ENCODE results near the gene DSCAM.
"Not testable (repeated sequence)": the region's sequence is repeated elsewhere in the genome, so short reads cannot be mapped to it uniquely, and the experiment has no call there.

Gene DSCAM

DNA sequence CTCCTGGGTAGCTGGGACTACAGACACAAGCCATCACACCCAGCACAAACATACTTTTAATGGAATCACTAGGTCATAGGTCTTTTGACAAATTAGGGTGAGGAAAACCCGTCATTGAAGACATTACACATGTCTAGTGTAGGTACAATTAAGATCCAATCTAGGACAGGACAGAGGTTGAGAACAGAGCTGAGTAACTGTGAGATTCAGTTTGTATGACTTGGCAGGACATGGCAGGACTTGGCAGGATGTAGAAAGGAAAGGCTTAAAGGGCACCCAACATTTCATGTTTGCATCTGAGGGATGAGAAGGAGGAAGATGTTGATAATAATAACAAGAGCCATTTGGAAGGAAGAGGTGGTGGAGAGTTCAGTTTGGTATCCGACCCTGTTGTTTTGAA, 496.0 kb downstream of the DSCAM start:
- no peak for DNase-seq

DNA sequence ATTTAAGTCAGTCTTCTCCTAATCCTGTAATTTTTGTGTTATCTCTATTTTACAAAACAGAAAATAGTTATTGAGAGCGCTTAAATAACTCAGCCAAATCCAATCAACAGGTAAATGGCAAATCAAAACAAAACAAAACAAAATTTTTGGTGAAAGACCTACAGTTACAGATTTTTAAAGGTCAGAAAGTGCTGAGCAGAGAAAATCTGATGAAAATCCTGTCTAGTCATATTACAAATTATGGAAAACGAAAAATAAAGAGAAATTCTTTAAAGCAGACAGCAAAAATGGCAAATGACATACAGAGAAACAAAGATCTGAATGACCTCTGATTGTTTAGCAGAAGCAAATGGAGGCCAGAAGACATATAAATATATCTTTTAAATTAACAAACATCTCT, 497.4 kb downstream of the DSCAM start:
- no peak for DNase-seq

DNA sequence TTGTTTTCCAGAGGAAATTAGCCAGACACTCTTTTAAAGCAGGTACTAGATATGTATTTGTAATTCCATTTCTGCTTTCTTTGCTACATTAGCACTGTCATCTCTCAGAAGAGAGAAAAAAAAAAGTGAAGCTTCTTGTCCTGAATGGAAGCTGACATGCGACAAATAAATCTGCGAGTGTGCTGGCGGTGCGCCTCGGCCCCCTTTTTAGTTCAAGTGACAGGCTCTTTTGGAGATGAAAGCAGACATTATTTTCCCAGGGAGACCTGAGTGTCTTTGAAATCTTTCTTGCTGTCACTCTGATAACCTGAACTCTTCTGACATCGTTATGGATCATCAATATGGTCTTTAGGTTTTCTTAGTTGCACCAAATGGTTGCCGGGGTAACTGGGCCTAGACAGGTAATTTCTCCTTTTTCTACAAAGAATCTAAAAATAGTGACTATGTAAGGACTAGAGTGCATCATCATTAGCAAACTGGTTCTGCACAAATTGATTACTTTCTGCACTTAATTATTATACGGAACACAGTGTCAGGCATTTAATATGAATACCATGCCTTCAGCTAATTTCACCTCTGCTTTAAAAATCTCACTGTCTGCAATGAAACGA, 501.1 kb downstream of the DSCAM start:
- no peak for DNase-seq

DNA sequence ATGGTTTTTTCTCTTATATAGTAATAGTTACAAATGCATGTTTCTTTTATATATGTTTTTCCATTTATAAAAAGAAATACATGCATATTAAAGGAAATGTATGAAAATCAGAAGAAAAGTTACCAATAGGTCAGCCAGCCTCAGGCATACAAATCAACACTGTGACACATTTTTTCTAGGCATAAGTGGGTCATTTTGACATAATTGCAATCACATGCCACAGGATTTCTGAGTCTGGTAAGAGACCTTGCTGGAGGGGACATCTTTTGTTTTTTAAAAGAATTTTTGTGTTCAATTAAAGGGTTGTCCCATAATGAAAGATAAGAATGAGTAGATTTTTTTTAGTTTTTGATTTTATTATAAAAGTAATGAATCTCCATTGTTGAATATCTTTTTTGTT, 506.6 kb downstream of the DSCAM start:
- DNase-seq: no peak

DNA sequence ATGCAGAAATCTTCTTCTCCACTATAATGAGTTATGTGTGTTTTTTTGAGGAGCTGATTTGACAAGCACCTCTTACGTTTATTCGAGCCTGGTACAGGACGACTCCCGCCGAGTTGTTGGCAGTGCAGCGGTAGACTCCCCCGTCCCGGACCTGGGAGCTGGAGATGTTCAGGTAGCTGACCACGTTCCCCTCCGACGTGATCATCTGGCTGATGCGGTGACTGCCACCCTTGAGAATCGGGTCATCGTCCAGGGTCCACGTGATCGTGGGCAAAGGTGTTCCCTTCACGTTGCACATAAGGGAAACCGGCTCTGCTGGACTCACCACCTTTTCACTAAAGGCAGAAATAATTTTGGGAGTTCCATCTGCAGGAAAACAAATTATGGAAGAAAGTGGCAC, 507.9 kb downstream of the DSCAM start:
- DNase-seq: no peak

DNA sequence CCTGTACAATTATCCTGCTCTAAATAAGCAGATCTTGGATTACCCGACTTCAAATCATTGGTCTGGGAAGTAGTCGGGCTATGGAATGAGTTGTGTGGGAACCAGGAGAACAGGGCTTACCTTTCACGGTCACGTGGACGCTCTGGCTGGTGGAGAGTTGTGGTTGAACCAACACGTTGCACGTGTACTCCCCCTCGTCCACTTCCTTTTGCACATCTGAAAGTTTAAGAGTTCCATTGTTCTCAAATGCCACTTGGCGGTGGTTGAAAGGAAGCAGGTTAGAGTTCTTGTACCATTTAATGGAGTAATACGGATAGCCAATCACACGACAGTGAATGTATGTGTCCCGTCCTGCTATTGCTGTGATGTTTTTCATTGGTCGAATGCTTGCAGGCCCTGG, 509.0 kb downstream of the DSCAM start:
- no peak for DNase-seq

DNA sequence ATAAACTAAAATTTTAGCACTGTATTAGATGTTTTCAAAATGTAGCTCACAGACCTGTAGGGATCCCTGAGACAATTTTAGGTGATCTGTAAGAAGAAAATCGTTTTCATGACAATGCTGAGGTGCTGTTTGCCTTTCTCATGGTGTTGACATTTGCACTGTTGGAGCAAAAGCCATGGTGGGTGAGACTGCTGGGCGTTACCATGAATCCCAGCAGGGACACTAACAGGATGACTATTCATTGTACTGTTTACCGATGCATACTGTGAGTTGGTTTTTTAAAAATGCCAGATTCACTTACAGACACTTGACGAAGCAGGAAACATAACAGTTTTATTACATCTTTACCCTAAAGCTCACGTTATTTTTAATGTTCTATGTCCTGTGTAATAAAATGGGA, 511.3 kb downstream of the DSCAM start:
- DNase-seq: no peak

DNA sequence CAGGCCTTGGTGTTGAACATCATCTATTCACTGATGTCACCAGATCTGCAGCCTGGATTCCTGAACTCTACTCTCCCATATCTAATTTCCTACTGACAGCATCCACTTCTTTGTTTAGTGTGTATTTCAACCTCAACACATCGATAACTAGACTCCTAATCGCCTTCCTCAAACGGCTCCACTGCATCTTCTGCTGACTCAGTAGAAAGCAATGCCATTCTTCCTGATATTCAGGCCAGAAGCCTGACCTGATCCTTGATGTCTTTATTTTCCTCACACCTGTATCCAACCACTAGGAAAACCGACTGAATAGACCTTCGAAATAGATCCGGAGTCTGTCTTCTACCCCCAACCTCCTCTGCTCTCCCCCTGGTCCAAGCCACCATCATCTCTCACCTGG, 512.8 kb downstream of the DSCAM start:
- no peak for DNase-seq

DNA sequence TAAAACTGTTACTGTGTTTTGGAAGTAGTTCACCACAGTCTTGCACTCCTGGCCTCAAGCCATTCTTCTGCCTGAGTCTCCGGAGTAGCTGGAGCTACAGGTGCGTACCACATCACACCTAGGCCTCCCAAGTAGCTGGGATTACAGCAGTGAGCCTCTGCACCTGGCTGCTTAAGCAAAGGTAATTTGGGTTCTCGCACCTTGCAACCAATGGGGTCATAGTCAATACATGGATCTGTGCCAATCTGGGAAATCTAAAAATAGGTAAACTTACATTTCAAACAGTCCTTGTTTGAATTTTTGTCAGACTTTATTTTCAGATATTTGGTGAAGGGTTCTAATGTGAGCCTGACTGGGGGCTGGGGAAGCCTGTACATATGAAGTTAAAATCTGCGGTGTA, 513.2 kb downstream of the DSCAM start:
- DNase-seq: no peak

DNA sequence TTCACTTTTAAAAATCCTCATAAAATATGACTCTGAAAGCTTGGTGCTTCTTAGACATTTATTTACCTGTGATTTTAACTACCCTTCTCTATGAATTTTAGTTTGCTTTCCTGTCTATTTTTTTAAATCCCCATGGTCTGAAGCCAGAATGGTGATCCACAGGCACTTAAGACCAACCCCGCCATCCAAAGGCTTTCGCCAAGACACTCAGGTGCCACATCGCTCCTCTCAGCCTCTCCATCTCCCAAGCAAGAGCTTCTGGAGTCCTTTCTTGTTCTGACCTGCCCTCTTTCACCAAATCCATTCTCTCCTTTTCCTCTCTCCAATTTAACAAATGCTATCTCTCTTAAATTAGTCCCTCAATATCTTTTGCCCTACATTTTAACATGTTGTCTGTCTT, 515.2 kb downstream of the DSCAM start:
- DNase-seq: no peak

DNA sequence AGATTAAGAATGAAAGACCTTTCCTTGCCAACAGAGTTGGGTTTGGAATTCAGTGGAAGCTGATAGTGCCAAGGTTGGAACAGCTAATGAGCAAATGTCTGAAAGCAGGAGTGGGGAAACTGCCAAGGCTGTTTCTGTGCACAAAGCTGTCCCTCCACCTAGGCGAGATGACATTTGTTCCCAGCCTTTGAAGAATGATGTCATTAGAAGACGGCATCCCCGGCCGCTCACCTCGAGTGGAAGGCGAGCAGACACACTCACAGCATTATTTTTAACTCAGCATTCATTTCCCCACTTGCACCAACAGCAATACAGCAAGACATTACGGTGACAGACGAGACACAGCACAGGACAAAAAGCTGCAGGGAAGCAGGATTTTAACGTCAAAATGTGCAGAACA, 515.8 kb downstream of the DSCAM start:
- DNase-seq: no peak

DNA sequence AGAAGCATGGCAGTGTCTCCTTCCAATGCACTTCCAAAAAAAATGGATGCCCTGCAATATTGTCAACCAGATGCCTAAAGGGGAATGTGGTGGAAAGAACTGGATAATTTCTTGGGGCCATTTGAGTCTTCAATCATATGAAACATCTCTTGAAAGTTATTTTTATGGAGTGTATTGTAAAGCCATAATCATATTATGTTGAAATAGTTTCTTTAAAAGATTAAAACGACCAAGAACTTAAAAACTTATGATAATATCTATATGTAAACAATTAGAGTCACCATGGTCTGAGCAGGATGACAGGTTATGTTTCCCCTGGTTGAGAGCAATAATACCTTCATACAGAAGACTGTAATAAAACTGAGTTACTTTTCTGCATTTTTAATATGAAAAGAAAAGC, 522.6 kb downstream of the DSCAM start:
- DNase-seq: no peak

DNA sequence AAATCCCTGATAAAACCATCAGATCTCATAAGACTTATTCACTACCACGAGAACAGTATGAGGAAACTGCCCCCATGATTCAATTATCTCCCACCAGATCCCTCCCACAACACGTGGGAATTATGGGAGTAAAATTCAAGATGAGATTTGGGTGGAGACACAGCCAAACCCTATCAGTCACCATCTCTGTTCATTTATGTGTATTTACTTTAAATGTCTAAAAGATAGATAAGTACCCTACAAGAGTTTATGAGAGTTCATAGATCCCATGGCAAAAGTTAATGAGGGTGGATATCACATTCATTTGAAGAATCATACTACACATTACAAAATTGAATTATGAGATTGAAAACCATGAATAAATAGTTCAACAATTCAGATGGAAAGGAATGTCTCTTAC, 526.2 kb downstream of the DSCAM start:
- DNase-seq: not testable (repeated sequence)

DNA sequence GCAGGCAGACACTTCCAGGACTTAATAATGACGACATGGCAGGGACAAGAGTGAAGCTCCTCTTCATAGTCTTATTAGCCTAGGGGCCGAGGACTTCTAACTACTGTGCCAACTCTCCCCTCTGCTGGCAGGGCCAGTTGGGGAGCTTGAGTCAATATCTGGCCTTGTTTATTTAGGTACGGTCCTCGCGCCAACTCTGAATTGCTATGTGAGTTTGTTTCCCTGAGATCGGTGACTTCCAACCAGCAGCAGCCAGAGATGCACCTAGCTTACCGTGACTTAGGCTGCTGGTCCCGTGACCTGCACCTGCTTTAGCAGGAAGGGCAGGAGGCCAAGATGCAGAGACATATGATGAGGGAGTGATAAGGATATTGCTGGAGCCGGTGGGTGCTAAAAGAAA, 528.6 kb downstream of the DSCAM start:
- no peak for DNase-seq

DNA sequence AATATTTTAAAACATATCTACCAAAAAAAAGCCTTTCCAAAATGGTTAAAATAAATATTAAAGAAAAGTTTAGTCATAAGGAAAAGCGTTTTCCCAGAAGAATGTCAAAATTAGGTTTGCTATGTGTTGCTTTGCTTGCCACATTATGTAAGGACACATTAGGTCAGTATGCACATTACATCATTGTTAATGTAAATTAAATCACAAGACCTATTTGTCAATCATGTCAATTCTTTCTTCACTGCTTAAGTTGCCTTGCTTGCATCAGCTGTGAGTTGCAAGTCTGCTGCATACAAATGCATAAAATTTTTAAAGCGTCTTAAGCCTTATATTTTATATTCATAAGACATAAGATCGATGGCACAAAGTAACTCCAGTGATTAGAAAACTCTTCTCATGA, 530.9 kb downstream of the DSCAM start:
- no peak for DNase-seq

DNA sequence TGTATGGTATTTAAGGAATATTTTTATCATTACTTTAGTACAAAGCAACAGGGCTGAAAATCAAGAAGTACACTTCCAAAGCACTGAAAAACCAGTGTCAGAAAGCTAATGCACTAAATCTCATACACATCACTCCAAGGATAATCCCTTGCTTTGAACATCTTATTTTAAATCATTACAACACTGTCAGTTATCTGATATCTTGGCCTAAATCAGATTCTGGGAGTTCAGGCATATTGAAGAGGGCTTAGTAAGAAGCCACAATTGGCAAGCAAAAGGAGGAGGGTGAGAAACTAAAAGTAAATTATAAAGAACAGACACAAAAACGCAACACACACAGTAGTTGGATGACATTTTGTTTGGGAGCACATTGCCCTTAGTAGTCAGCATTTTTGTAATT, 531.3 kb downstream of the DSCAM start:
- DNase-seq: no peak

DNA sequence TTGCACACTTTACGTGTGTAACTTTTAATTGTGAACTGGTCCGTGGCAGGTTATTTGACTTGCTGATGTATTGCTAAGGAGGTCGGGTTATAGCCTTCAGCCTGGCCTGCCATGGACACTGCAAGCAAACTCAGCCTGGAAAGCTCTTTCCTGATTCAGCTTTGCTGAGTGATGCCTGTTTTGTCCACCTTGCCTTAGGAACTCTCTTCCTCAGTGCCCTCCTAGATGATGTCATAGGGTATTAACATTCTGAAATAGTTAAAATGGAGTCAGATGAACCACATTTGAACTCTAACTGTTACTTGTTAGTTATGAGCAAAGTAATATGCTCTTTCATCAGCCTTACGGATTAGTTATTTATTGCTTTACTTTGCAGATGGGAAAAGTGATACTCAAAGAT, 533.7 kb downstream of the DSCAM start:
- no peak for DNase-seq

DNA sequence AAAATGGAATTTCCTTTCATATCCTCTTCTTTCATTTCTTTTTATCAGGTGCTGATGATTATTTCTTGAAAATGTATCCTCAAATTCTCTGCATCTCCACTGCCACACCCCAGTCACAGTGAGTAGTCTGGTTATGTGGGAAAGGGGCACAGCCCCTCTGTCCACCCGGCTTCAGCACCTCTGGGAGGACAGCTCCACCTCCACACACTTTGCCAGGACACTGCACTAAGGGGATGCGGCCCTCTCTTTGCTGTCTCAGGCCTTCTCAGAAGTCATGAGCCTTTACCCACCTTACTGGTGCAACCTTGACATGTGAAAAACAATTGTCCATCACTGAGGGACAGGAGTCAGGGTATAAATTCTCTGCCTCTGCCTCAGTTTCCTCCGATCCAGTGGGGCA, 546.7 kb downstream of the DSCAM start:
- no peak for DNase-seq

DNA sequence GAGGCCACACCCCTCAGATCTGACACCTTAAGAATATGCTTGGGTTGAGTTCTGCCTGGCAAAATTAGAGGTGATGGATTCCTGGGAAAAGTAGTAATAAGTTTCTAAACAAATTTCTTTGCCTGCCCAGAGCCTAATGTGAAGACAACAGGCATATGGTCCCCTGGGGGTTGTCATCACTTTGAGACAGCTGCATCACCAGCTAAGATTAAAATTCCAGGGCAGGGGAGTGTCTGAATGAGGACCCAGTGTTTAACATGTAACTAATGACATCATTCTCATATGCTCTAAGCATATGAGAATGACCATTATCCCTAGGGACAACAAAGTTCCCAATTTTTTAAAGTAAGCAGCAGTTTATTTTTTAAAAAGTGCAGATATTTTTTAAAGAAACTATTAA, 547.5 kb downstream of the DSCAM start:
- no peak for DNase-seq

DNA sequence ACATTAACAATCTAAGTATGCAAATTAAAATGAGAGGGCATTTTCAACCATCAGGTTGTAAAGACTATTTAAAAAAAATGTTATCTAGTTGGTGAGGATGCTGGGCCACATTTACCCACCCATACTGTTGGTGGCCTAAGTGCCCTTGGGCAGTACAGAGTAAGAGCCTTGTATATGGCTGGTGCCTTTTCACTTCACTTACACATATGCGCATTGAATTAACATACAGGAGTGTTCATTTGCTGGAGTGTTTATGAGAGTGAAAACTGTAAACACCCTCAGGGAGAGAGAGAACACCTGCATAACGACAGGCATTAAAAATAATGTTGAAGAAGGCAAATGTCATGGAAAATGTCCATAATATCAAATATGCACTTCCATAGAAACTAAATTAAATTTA, 552.6 kb downstream of the DSCAM start:
- DNase-seq: no peak

DNA sequence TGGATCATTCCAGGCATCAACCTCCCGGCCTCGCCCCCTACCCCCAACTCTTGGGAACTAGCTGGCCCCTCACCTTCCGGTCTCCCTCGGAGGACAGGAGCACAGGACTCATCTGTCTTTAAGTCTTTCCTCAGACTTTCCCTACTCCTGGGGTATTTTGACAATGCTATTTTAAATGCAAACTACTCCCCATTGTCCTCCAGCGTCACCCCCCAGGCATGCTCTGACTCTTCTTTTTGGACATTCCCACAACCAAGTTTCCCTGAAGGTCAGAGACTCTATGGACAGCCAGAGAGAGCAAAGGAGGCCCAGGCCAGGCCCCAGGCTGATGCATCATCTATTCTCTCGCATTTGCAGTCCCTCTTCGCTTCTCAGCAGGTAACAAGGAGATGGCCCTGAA, 555.4 kb downstream of the DSCAM start:
- no peak for DNase-seq

DNA sequence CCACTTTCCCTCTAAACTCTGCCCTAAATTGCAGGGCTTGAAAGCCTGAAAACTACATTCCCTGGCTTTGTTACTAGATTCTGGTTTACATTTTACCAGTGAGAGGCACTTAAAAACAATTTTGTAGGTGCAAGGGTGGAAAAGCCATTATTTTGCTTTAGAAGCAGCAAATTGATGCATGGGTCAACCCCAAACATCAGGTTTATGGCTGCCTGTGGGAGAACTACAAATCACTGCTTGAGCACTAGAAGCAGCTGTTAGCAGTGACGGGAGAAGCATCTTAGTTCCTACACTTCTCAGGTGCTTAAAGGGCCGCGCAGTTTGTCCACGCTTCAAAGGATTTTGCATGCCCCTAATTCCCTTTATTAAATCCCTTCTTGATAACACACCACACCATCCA, 562.5 kb downstream of the DSCAM start:
- no peak for DNase-seq

DNA sequence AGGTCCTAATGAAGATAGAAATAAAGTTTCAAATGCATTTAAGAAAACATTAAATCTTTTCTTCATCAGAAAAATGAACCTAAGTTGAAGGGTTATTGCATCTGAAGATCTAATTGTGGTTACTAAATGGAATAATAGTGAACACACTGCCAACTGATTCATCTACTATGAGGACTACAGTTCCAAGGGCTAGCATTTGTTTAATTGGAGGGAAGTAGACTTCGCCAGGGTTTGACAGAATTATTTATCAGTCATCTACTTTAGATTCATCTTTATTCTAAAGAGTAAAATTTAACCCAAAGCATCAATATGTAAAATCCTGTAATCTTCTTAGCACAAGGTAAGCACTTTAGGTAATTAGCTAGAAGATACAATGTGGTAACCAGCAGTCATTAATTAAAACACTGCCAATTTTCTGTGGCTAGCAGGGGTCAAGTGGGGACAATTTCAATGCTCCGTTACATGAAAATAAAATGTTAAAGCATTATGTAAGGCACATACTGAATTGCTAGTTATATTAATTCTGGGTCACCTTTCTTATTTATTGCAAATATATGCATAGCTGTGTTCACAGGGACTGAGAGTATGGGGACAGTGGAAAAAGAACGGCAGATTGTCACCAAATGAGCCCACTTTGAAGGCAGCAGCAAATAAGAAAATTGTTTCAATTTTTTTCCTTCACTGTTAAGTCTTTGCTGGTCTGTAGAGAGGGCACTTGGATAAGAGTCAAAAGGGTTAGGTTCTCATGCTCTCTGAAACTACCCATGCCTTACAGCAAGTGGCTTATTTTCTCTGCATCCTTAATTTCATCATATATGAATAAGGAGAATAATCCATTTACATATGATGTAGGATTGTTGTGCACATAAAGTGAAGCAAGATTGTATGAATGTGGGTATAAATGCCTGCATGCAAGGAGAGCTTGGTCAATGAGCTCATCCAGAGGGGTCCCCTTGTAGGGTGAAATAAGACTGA, 563.8 kb downstream of the DSCAM start:
- DNase-seq: no peak

DNA sequence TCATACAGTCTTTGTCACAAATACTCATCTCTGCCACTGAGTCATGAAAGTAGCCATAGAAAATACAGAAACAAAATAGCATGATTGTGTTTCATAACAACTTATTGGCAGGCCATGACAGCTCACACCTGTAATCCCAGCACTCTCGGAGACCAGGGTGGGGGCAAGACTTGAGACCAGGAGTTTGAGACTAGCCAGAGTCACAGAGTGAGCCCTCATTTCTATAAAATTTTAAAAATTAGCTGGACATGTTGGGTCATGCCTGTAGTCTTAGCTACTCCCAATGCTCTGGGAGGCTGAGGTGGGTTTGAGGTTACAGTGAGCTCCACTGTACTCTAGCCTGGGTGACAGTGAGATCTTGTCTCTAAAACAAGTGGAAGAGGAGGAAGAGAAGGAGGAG, 568.6 kb downstream of the DSCAM start:
- DNase-seq: no peak

DNA sequence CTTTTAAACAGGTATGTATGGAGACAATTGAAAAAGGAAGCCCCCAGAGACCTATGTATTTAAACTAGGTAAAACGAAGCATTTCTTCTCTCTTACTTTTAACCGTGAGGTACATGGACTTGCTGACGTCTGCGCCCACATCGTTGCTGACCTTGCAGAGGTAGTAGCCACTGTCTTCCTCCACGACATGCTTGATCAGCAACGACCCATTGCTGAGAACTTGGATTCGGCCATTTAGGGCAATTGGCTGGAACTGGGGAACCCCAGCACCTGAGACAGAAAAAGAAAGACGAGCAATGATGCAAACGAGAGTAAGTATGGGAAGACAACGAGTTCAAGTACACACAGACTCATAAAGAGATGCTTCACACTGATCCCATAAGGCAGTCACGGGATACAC, 571.0 kb downstream of the DSCAM start:
- DNase-seq: no peak
